Neural cell (in vitro differentiated cells): ENCODE data around the gene PDE8A.

Source experiments
- CTCF ChIP-seq: fragments of 450-650 bp; IDR thresholded peaks from 2 replicates; pipeline ENCODE4 v1.5.1; 2014; ENCODE audit warnings: antibody characterized with exemption, mild to moderate bottlenecking, moderate library complexity; ENCODE audit not compliant: poor library complexity, severe bottlenecking
- EP300 ChIP-seq: fragments of 450-650 bp; conservative IDR thresholded peaks from 2 replicates; pipeline ENCODE4 v1.6.1; 2014; ENCODE audit warnings: antibody characterized with exemption, mild to moderate bottlenecking, moderate library complexity; ENCODE audit not compliant: poor library complexity, severe bottlenecking
- EZH2 ChIP-seq: fragments of 200-600, 300-800 bp; shearing (Covaris generic), sonication (generic); IDR thresholded peaks from 2 replicates; pipeline ENCODE4 v1.6.1; 2014; ENCODE audit warnings: antibody characterized with exemption, low read length, borderline replicate concordance, mild to moderate bottlenecking; ENCODE audit not compliant: insufficient read depth, poor library complexity, severe bottlenecking
- MXI1 ChIP-seq: fragments of 450-650 bp; conservative IDR thresholded peaks from 2 replicates; pipeline ENCODE4 v1.6.1; 2014; ENCODE audit warnings: antibody characterized with exemption, mild to moderate bottlenecking; ENCODE audit not compliant: poor library complexity, severe bottlenecking
- POLR2AphosphoS5 ChIP-seq: IDR thresholded peaks from 2 replicates; pipeline ENCODE4 v1.6.1; 2012
- RAD21 ChIP-seq: fragments of 450-650 bp; conservative IDR thresholded peaks from 2 replicates; pipeline ENCODE4 v1.6.1; 2014; ENCODE audit warnings: antibody characterized with exemption, mild to moderate bottlenecking, moderate library complexity
- REST ChIP-seq: IDR thresholded peaks from 2 replicates; pipeline ENCODE4 v1.6.1; 2012; ENCODE audit warnings: borderline replicate concordance
- TAF1 ChIP-seq: IDR thresholded peaks from 2 replicates; pipeline ENCODE4 v1.6.1; 2012; ENCODE audit warnings: low read depth

GRCh38 chr15:85162237-85162636 lies 180.6 kb downstream of the PDE8A start:
- TF ChIP-seq CTCF (no peak), EP300 (no peak), EZH2 (no peak), POLR2AphosphoS5 (no peak), TAF1 (no peak), REST (no peak), MXI1 (no peak), RAD21 (no peak)
